HL-60/S4 treated with phorbol 12-myristate 13-acetate at 8.2 ng/mL for 4 days and 3 days (cell line): ENCODE data around the gene PDC.

Experiments used
- in situ Hi-C: fragments of 300-500 bp; cut with MboI; formaldehyde crosslinking; loops from 2 replicates; pipeline ENCODE4 v1.15.0; 2022; ENCODE audit warnings: low sequenced_read_pairs

PDC gene

GRCh38 chr1:186461014-186461413 is at the start of gene PDC:
Gene PDC, minus strand, starts transcription at chr1:186461114. Its CDS starts 11,655 bp downstream, at chr1:186449459.
- in situ Hi-C loops: no loop called here

- in situ Hi-C loops: no loop called here
Observed at GRCh38 chr1:186503190-186503589, 42.3 kb upstream of the PDC start.

GRCh38 chr1:186502087-186502486 is 41.2 kb upstream of the PDC start:
- in situ Hi-C loops: no loop called here

- in situ Hi-C loops: no loop called here
Observed at GRCh38 chr1:186500804-186501203, 39.9 kb upstream of the PDC start.

GRCh38 chr1:186499571-186499970 is 38.7 kb upstream of the PDC start:
- in situ Hi-C loops: no loop called here

GRCh38 chr1:186498695-186499389 is 37.9 kb upstream of the PDC start:
- in situ Hi-C loops: no loop called here

GRCh38 chr1:186498071-186498470 is 37.2 kb upstream of the PDC start:
- in situ Hi-C loops: no loop called here

GRCh38 chr1:186497651-186498050 is 36.7 kb upstream of the PDC start:
- in situ Hi-C loops: no loop called here

GRCh38 chr1:186496171-186496851 is 35.4 kb upstream of the PDC start:
- in situ Hi-C loops: no loop called here

GRCh38 chr1:186494832-186495271 is 33.9 kb upstream of the PDC start:
- in situ Hi-C loops: no loop called here

- in situ Hi-C loops: no loop called here
Observed at GRCh38 chr1:186492531-186493291, 31.8 kb upstream of the PDC start.

GRCh38 chr1:186491336-186491735 is 30.4 kb upstream of the PDC start:
- in situ Hi-C loops: no loop called here

GRCh38 chr1:186487163-186487562 is 26.2 kb upstream of the PDC start:
- in situ Hi-C loops: no loop called here

- in situ Hi-C loops: no loop called here
Observed at GRCh38 chr1:186486061-186486460, 25.1 kb upstream of the PDC start.

GRCh38 chr1:186483561-186483960 is 22.6 kb upstream of the PDC start:
- in situ Hi-C loops: no loop called here

GRCh38 chr1:186482661-186483255 is 21.8 kb upstream of the PDC start:
- in situ Hi-C loops: no loop called here

- in situ Hi-C loops: no loop called here
Observed at GRCh38 chr1:186481303-186481888, 20.5 kb upstream of the PDC start.

GRCh38 chr1:186479162-186479561 is 18.2 kb upstream of the PDC start:
- in situ Hi-C loops: no loop called here

GRCh38 chr1:186476264-186477040 is 15.5 kb upstream of the PDC start:
- in situ Hi-C loops: no loop called here

GRCh38 chr1:186474208-186474607 is 13.3 kb upstream of the PDC start:
- in situ Hi-C loops: no loop called here
